Measurements from ENCODE around the gene PEX7.

PEX7 gene

GRCh38 chr6:136923954-136924673, 101.7 kb downstream of the PEX7 start:
- Histone ChIP-seq H3K4me2 (ENCODE audit: low read depth, low read length, poor library complexity, severe bottlenecking) (no peak overlapping the region), H3F3A (ENCODE audit: low read depth) (no peaks in the 10 kb centered on the region), H4K20me1 (ENCODE audit: insufficient read depth, low read length, poor library complexity, severe bottlenecking) (no peaks in the 10 kb centered on the region), H3K79me2 (ENCODE audit: insufficient read depth, low read length) (no peaks in the 10 kb centered on the region), H3K9ac (ENCODE audit: low read depth, low read length, poor library complexity, severe bottlenecking) (no peak overlapping the region), H3K4me1 (ENCODE audit: insufficient read depth, low read length, poor library complexity, severe bottlenecking) (no peaks in the 10 kb centered on the region), H3K27me3 (ENCODE audit: insufficient read depth, low read length, poor library complexity, severe bottlenecking) (no peaks in the 10 kb centered on the region), H3K9me2 (replicated peaks; ENCODE audit: low read depth, low read length) (no peaks in the 10 kb centered on the region), H3K4me3 (ENCODE audit: low read length, poor library complexity, severe bottlenecking) (no peak overlapping the region), H3K9me3 (ENCODE audit: insufficient read depth, low read depth, low read length) (no peaks in the 10 kb centered on the region), H2AFZ (ENCODE audit: low read length) (no peak overlapping the region), H3K36me3 (ENCODE audit: insufficient read depth, low read length) (no peaks in the 10 kb centered on the region)
- TF ChIP-seq, protein P1, sequence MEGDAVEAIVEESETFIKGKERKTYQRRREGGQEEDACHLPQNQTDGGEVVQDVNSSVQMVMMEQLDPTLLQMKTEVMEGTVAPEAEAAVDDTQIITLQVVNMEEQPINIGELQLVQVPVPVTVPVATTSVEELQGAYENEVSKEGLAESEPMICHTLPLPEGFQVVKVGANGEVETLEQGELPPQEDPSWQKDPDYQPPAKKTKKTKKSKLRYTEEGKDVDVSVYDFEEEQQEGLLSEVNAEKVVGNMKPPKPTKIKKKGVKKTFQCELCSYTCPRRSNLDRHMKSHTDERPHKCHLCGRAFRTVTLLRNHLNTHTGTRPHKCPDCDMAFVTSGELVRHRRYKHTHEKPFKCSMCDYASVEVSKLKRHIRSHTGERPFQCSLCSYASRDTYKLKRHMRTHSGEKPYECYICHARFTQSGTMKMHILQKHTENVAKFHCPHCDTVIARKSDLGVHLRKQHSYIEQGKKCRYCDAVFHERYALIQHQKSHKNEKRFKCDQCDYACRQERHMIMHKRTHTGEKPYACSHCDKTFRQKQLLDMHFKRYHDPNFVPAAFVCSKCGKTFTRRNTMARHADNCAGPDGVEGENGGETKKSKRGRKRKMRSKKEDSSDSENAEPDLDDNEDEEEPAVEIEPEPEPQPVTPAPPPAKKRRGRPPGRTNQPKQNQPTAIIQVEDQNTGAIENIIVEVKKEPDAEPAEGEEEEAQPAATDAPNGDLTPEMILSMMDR (conservative IDR thresholded peaks at IDR 0.05; ENCODE audit: low read length): no peak
- no peak for TF ChIP-seq EZH2phosphoT487 (IDR thresholded peaks at IDR 0.05; ENCODE audit: borderline replicate concordance)

DNA sequence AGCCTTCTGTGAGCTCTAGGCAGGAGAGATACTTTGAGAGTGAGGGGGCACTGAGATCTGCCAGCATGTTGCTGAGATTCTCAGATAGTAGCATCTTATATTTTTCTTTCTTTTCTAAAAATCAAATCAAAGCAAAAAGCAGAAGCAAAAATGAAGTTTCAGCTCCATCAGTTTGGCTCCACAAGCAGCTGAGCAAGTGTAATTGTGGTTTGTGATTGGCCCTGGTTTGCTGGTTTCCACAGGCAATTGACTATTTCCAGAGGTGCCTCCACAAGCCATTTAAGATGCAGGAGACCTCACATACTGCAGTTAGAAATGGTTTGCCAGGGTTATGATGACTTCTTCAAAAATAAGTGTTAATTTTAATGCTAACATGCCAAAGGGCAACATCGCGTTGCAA, 104.0 kb downstream of the PEX7 start:
- Histone ChIP-seq H3F3A (ENCODE audit: low read depth) (no peaks in the 10 kb centered on the region), H3K9me3 (ENCODE audit: insufficient read depth, low read depth, low read length) (no peaks in the 10 kb centered on the region), H2AFZ (ENCODE audit: low read length) (no peak overlapping the region), H3K27me3 (ENCODE audit: insufficient read depth, low read length, poor library complexity, severe bottlenecking) (no peaks in the 10 kb centered on the region), H4K20me1 (ENCODE audit: insufficient read depth, low read length, poor library complexity, severe bottlenecking) (no peaks in the 10 kb centered on the region), H3K4me2 (ENCODE audit: low read depth, low read length, poor library complexity, severe bottlenecking) (no peak overlapping the region), H3K4me3 (ENCODE audit: low read length, poor library complexity, severe bottlenecking) (no peak overlapping the region), H3K36me3 (ENCODE audit: insufficient read depth, low read length) (no peaks in the 10 kb centered on the region), H3K4me1 (ENCODE audit: insufficient read depth, low read length, poor library complexity, severe bottlenecking) (no peaks in the 10 kb centered on the region), H3K9me2 (replicated peaks; ENCODE audit: low read depth, low read length) (no peaks in the 10 kb centered on the region), H3K9ac (ENCODE audit: low read depth, low read length, poor library complexity, severe bottlenecking) (no peak overlapping the region), H3K79me2 (ENCODE audit: insufficient read depth, low read length) (no peaks in the 10 kb centered on the region)
- no peak for TF ChIP-seq EZH2phosphoT487 (IDR thresholded peaks at IDR 0.05; ENCODE audit: borderline replicate concordance)
- TF ChIP-seq, protein P1 (conservative IDR thresholded peaks at IDR 0.05; ENCODE audit: low read length): no peak

DNA sequence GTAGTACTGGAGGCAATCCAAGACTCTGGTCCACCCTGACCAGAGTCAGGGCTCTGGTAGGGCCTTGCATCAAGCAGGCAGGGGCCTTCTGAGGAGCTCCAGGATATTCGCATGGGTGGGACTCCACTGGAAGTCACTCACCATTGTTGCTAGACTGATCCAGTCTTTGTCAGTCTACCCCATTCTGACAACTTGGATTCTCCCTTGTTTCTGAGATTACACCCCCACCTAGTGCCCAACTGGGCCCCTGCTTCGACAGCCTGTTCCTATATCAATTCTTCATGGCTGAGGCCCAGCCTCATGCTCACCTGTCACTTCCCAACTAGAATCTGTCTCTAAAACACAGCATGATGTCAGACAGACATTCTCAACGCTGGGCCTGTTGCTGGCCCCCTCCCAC, 104.9 kb downstream of the PEX7 start:
- H4K20me1 ChIP-seq (ENCODE audit: insufficient read depth, low read length, poor library complexity, severe bottlenecking): no peaks in the 10 kb centered on the region
- H3K27me3 ChIP-seq (ENCODE audit: insufficient read depth, low read length, poor library complexity, severe bottlenecking): no peaks in the 10 kb centered on the region
- no peaks in the 10 kb centered on the region for H3K79me2 ChIP-seq (ENCODE audit: insufficient read depth, low read length)
- no peak for TF ChIP-seq EZH2phosphoT487 (IDR thresholded peaks at IDR 0.05; ENCODE audit: borderline replicate concordance)
- TF ChIP-seq, protein P1 (conservative IDR thresholded peaks at IDR 0.05; ENCODE audit: low read length): peak; percentile 65
- H3K9me3 ChIP-seq (ENCODE audit: insufficient read depth, low read depth, low read length): no peaks in the 10 kb centered on the region
- no peak overlapping the region for H2AFZ ChIP-seq (ENCODE audit: low read length)
- no peak overlapping the region for H3K4me3 ChIP-seq (ENCODE audit: low read length, poor library complexity, severe bottlenecking)
- no peaks in the 10 kb centered on the region for H3K9me2 ChIP-seq (replicated peaks; ENCODE audit: low read depth, low read length)
- no peaks in the 10 kb centered on the region for H3K36me3 ChIP-seq (ENCODE audit: insufficient read depth, low read length)
- H3K9ac ChIP-seq (ENCODE audit: low read depth, low read length, poor library complexity, severe bottlenecking): no peak overlapping the region
- no peaks in the 10 kb centered on the region for H3K4me1 ChIP-seq (ENCODE audit: insufficient read depth, low read length, poor library complexity, severe bottlenecking)
- H3K4me2 ChIP-seq (ENCODE audit: low read depth, low read length, poor library complexity, severe bottlenecking): no peak overlapping the region
- H3F3A ChIP-seq (ENCODE audit: low read depth): no peaks in the 10 kb centered on the region

Data from Loucy (cell line).